GM23248 (cell line): ENCODE results near the gene CCL18.

Experiments
- EZH2 ChIP-seq: fragments of 200-600 bp; sonication (generic); IDR thresholded peaks from 2 replicates; pipeline ENCODE4 v1.6.1; 2018; ENCODE audit warnings: antibody characterized with exemption, mild to moderate bottlenecking; ENCODE audit not compliant: insufficient read depth, poor library complexity, severe bottlenecking
- EZH2phosphoT487 ChIP-seq: fragments of 200-600 bp; sonication (generic); IDR thresholded peaks from 2 replicates; pipeline ENCODE4 v1.6.1; 2018; ENCODE audit warnings: antibody characterized with exemption, moderate library complexity, mild to moderate bottlenecking, low read depth; ENCODE audit not compliant: insufficient read depth

- TF ChIP-seq EZH2 (no peak), EZH2phosphoT487 (no peak)
Observed at GRCh38 chr17:36014946-36015345, 49.1 kb upstream of the CCL18 start.
